Stimulated activated naive CD4-positive, alpha-beta T cell treated with Interleukin-2 at 50 U/mL for 16 hours (primary cell): ENCODE data around the gene PDGFA.
"Not testable (repeated sequence)": the region's sequence is repeated elsewhere in the genome, so short reads cannot be mapped to it uniquely, and the experiment has no call there.

ENCODE experiments used
- DNase-seq: peaks from one replicate; lab custom pipeline; 2025; lab: John Stamatoyannopoulos, UW

The PDGFA gene

DNA sequence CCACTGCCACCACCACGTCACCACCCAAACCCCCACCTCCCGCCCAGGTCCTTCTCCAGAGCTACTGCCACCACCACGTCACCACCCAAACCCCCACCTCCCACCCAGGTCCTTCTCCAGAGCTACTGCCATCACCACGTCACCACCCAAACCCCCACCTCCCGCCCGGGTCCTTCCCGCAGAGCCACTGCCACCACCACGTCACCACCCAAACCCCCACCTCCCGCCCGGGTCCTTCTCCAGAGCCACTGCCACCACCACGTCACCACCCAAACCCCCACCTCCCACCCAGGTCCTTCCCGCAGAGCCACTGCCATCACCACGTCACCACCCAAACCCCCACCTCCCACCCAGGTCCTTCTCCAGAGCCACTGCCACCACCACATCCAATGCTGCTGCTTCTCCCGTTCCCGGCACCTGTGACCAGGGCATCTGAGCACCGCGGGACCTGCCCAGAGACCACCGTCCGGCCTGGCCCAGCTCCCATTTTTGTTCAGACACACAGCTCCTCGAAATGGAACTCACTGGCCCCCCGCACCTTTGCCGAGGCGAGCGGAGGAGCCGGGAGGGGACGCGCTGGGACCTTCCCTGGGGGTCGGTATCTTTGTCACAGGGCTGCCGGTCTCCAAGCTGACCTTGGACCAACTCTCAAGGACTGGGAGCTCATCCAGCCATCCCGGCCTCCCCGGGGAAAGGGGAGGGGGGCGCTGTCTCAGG is 32.7 kb upstream of the PDGFA start:
- DNase-seq: not testable (repeated sequence)

DNA sequence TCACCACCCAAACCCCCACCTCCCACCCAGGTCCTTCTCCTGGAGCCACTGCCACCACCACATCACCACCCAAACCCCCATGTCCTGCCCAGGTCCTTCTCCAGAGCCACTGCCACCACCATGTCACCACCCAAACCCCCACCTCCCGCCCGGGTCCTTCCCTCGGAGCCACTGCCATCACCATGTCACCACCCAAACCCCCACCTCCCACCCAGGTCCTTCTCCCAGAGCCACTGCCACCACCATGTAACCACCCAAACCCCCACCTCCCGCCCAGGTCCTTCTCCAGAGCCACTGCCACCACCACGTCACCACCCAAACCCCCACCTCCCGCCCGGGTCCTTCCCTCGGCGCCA is 31.9 kb upstream of the PDGFA start:
- DNase-seq: not testable (repeated sequence)

DNA sequence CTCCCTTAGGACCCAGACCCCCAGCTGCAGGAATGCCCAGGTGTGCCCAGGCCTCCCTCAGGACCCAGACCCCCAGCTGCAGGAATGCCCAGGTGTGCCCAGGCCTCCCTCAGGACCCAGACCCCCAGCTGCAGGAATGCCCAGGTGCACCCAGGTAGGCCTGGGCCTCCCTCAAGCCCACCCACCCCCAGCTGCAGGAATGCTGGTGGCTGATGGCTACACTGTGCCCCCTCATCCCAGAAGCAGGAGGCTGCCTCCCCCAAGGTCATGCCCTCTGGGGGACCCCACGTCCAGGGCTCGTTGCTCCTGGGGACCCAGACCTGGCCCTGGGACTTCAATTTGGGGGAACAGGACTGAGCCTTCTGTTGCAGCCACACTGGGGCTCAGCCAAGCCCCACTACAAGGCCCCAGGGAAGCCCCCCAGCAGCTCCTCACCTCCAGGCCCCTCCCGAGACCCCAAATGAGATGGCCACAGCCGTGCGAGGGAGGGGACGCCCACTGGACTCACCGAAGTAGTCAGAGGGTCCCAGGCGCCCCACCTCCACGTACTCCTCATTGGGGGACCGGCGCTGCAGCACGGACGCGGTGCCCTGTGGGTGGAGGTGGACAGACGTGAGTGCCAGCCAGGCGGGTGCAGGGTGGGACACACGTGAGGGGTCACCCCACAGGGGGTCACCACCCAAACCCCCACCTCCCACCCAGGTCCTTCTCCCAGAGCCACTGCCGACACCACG is 31.4 kb upstream of the PDGFA start:
- DNase-seq: no peak

DNA sequence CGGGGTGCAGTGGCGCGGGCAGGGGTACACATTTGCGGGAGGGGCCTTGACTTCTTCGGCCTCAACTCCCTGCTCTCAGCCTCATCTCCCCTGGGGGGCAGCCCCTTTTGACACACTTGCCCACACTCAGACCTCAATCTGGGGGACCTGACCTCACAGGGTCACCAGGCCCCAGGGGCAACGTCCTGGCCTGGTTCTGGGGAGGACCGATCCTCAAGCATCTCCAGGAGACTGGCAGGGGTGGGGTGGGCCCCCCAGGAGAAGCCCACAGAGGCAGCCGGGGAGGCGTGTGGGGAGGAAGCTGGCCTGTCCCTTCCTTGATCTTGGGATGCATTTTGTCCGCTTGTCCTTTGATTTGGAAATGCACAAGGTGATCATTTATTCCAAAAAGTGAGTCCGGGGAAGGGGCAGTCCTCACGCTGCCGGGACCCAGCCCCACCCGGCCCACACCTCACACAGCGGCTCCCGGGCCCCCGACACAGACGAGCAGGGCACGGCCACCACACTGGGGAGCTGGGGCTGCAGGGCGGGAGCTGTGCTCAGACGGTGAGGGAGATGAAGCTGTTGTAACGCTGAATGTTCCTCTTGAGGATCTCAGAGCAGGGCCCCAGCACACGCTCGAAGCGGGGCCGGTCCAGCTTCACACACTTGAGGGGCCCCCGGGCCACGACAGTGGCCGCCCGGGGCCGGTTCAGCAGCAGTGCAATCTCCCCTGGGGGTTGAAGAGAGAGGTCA is 30.4 kb upstream of the PDGFA start:
- DNase-seq: no peak

DNA sequence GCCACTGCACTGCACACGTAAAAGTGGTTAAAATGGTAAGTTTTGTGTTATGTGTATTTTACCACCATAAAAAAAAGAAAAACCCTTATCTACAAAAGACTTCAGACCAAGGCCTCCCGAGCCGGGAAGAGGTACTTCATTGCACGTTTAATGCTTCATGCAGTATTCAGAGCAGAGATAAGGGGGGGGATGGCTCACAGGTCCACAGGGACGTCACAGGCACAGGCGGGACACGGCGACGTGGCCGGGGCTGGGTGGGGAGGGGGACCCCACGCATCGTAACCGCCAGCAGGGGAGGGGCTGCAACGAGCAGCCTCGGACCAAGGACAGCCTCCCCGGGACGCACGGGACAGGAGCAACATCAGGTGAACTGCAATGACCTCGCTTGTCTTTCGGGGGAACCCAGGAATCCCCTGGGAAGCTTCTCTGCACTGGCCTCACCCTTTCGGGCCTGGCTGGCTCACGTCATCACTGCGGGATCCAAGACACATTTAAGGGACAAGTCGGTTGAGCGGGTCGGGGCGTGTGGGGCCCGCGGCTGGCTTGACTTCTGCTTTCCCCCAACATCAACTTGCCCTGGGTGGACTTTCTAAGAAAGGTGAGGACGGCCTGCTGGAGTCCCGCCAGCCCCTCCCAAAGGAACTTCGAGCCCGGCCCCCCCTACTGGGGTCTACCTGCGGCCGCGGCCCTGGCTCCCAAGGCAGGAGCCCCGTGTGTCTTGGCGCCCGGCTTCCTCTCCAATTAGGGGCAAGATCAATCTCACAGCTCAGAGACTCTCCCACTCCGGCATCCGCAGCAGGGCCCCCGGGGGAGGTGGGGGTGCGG is 29.6 kb upstream of the PDGFA start:
- no peak for DNase-seq

DNA sequence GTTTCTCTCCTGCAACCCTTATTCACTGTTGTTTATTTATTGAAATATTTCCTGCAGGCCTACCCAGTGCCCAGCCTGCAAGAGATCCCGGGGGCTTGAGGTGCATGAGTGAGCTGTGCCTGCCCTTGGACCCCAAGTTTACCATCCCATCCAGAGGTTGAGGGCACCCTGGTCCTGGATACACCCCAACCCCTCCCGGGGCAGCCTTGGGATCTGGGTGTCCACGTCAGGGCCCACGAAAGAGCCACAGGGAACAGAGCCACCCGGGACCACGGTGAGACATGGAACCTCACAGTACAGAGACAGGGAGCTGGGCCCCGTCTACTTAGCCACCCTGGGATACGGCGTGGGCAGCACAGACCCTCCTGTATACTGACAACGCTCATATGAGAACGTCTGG is 28.8 kb upstream of the PDGFA start:
- no peak for DNase-seq

DNA sequence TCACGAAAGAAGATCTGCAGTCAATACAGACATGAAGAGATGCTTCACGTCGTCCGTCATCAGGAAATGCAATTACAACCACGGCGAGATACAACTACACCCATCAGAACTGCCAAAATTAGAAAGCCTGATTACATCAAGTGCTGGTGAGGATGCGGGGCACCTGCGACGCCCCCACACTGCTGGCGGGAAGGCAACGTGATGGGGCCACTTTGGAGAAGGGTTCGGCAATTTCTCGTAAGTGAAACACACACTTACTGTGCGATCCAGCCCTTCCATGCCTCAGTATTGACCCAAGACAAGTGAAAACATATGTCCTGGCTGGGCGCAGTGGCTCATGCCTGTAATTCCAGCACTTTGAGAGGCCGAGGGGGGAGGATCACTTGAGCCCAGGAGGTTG is 25.8 kb upstream of the PDGFA start:
- no peak for DNase-seq

DNA sequence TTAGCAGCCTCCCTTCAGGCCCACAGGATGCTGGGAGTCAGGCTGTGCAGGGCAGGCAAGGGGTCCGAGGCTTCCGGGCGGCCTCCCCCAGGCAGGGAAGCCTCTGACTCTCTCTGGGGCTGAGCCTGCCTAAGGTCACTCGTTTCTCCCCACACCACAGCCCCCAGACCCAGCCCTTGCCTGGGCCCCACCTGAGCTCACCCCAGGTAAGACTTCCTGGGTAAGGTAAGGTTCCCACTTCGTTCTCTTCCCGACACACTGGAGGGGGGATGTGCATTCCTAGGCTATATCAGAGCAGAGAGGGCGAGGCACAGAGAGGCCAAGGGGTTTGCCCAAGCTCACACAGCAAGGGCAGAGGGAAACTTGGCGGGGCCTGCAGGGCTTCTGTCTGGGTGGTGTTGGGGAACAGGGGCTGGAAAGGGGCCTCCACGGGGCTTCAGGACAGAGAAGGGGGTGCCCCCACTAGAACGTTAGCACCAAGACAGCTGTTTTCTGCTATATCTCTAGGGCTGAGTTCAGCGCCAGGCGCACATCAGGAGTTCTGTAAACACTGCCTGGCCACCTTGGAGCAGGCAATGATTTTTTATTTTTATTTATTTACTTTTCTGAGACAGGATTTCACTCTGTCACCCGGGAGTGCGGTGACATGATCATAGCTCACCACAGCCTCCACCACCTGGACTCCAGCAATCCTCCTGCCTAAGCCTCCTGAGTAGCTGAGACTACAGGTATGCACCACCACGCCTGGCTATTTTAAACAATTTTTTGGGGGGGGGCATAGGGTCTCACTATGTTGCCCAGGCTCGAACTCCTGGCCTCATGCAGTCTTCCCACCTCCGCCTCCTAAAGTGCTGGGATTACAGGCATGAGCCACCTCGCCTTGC is 24.9 kb upstream of the PDGFA start:
- no peak for DNase-seq

DNA sequence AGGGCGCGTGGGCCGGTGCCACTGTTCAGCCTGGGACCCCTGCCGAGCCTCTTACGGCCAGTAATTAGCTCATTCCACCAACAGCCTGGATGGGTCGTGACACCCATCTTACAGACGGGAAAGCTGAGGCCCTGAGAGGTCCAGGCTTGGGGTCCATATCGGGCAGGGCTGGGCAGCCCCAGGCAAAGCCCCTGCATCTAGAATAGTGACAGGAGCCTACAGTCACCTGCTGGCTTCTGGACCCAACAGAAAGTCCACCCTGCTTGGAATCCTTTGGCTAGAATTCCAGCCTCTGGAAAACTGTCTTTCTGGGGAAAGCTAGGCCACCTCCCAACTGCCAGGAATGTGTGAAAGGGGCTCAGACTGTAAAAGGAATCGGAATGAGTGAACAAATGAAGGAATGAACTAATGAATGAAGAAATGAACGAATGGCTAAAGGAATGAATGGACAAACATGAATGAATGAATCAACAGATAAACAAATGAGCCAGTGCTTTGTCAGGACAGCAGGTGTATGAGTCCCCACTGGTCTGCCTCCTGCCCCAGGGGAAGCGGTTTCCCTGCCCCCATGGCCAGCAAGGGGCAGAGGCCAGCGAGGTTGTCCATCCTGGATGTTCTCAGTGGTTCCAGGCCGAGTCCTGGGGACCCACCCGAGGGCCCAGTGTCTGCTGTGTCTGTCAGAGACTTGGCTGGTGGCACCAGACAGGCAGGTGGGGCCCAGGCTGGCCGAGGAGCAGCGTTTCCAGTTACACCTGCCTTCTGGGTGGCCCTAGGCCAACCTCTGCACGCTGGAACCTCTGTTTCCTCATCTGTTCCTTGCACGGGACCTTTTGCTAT is 24.1 kb upstream of the PDGFA start:
- no peak for DNase-seq

DNA sequence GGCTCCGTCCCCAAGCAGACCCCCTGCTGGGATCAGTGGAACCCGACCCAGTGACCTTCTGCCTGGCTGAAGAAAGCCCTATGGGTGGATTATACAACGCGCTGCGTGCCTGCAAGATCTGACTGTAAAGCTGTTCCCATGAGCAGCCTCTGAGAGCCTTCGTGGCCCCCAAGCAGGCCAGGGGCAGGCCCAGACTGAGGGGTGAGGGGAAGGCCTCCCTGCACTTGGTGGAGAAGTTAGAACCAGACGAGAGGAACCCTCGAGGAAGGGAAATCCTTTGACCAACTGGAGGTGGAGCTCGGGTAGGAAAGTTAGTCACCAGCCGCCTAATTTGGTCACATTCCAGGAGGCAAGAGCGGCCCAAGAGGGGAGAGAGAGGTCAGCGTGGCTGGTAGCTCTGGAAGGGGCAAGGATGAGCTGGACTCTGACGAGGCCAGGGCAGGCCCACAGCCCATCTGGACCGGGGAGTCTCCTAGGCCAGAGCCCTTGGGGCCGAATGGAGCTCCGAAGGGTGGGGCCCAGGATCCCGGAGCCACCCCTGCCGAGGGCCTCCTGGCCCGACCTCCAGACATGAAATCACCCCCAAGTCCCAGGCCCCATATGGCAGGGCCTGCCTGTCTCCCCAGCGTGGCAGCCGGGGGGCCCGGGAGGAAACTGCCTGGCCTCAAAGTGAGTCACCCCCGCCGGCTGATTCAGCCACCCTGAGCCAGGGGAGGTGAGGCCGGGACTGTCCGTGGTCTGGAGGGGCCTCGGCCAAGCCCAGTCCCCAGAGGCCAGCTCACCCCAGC is 23.3 kb upstream of the PDGFA start:
- DNase-seq: no peak

DNA sequence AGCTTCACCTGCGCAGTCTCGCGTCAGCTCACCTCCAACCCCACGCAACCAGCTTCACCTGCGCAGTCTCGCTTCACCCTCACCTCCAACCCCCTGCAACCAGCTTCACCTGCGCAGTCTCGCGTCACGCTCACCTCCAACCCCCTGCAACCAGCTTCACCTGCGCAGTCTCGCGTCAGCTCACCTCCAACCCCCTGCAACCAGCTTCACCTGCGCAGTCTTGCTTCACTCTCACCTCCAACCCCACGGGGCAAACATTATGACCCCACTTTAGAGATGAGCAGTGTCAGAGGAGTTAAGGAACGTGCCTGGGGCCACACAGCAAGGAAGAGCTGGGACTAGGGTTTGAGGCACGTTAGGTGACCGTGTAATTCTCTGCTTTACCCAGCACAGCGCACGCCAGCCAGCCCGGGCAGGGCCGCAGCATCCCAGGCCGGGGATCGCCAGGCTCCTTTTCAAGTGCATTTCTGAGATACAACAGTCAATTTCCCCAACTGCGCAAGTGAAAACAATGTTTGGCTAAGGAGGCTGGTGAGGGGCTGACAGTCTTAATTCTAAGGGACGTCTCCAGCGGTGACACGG is 22.6 kb upstream of the PDGFA start:
- DNase-seq: no peak

DNA sequence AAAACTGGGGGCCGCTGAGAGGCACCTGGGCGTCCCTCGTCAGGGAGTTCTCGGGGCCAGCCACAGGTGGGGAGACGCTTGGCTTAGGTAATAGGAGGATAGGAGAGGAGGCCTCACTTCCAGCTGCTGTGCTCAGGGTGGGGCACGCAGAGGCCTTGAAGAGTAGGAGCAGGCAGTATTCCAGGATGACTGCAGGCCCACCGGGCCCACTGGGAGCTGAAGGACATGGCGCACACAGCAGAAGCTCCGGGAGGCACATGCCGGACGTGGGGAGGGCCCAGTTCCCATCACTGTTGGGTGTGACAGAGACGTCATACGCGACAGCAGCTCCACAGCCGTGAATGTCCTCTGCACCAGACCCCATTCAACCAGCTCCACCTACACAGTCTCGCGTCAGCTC is 22.0 kb upstream of the PDGFA start:
- DNase-seq: no peak

DNA sequence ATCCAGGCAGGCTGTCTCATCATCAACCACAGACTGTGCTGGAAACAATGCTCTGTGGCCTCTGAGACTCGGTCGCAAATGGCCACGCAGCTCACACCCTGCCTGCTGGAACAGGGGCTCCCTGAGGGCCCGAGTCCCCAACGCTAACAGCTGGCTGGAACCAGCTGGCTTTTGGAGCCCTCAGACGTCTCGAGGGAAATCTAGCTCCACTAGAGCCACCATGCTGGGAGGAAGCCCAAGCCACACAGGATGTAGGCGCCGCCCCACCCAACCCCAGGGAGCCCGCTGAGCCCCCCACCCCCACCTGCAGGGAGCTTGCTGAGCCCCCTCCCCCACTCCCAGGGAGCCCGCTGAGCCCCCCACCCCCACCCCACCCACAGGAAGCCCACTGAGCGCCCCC is 21.4 kb upstream of the PDGFA start:
- DNase-seq: no peak

DNA sequence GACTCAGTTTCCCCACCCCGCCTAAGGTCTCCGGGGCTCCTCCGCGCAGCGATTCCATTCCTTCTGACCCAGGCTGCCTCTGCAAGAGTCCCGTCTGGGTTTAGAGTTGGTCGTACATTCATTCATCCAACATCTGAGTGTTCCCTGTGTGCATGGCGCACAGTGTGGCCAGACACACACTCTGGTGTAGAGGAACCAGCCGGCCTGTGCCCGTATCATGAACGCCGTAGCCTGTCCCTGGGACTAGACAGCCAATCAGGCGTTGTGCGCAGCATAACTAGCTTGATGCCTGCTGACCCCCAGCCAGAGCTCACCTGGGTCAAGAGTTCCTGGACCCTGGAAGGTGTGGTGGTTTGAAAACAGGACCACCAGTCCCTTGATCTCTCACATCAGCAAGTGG is 20.9 kb upstream of the PDGFA start:
- no peak for DNase-seq

DNA sequence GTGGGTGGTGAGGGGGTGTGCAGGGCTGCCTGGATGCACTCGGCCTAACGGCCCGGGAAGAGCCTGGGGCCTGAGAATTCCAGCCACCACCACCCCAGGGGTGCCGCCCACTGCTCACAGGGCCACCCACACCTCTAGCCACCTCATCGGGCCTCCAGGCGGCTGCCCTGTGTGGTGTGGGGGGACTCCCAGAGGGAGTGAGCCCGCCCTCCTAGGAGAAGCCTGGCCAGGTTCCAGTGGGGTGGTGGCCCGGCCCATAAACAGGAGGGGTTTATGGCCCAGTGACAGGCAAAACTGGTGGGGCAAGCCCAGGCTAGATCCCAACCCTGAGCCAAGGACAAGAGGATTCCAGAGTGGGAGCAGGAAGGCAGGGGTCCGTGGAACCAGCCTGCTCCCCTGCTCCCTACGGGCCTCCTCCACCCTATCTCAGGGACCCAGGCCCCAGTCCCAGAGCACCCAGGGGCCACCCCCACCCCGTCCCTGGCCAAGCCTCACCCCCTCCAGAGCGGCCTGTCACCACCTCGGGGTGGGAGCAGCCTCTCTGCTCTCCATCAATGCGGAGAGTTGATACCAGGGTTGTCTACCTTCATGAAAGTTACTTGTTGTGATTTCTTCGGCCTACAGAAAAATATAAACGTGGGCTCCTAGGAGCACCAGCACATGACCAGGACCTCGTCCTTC is 20.2 kb upstream of the PDGFA start:
- DNase-seq: no peak

DNA sequence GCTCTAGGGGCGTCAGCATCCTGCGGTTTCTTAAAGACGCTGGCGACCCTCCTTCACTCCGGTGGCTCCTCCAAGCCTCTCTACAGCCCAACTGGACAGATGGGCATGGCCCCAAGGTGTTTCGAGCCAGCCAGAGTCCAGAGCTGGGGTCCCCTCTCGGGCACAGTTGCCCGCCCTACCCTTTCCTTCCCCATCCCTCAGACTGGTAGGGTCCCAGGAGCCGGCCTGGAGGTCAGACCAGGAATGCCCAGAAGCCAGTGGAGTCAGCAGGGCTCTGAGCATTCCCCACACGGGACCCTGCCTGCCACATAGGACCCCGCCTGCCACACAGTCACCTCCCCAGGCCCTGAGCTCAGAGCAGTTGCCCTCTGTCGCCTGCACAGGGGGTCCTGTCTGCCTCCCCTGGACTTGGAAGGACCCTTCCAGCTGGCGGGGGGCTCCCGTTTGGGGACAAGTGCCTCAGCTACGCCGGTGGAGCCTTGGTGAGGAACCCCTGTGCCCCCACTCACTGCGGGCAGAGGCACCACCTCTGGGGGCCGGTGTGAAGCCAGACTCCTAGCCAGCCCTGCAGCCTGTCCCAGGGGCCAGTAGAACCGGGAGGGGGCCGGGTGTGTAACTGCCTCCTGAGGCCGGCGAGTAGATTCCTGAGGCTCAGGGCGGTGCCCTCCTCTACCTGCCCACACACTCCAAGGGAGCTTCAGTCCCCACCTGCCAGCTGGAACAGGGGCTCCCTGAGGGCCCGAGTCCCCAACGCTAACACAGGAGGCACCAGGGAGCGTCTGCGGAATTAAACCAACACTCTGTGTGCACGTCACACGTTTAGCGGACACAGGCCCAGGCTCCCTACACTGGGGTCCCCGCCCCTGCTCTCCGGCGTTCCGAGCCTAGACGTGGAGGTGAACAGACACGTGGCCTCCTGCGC is 19.4 kb upstream of the PDGFA start:
- no peak for DNase-seq

DNA sequence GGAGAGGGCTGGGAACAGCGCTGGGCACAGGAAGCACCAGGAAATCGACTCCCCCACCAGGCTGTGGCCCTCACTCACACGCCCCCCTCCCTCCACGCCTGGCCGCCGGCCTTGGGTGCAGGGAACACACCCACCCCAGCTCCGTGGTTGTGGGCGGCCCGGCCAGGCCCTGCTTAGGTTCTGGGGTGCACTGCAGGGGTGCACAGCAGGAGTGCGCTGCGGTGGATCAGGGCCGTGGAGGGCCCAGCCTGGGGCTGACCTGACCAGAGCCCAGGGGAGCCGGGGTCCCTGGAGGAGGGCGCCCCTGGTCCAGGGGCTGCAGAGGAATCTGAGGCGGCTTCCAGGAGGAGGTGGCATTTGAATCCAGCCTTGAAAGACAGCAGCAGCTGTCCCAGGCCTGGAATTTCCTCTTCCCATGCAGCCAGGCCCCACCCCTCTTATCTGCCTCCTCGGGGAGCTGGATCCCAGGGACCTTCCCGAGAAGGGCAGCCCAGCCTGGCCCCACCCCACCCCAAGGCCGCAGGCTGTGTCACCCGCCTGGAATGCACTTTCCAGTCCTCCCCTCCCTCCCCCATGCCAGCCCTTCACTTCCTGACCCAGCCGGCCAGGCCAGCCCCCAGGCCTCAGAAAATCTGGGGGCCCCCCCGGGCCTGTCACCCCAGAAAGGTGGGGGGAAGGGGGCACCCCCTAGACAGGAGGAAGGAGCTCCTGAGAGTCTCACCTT is 18.4 kb upstream of the PDGFA start:
- DNase-seq: no peak
